ENCODE results near the gene MXI1.
A peak's percentile ranks its signal among the peaks of the same experiment; 100 is the strongest.

Gene MXI1

DNA sequence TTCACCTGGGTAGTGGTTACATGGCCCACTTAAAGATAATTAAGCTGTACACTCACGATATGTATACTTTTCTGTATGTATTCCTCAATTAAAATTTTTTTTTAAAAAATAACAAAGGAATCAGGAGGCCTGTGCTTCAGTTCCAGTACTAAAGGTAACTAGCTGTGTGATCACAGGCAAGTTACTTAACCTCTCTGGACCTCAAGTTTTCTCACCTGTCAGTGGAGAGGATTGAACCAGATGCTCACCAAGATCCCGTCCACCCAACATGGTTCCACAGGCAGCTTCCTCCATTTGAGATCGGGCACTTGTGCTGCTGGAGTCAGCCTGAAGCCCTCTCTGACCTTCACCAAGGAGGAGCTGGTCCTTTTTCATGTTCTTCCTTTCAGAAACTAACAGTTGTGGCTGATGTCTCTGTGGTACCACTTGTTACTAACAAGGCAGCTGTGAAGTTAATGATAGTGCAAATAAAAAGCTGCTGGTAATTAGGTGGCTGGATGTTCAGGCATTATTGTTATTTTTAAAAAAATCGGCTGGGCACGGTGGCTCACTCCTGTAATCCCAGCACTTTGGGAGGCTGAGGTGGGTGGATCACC, 126.8 kb downstream of the MXI1 start:
- TF ChIP-seq, protein P1, sequence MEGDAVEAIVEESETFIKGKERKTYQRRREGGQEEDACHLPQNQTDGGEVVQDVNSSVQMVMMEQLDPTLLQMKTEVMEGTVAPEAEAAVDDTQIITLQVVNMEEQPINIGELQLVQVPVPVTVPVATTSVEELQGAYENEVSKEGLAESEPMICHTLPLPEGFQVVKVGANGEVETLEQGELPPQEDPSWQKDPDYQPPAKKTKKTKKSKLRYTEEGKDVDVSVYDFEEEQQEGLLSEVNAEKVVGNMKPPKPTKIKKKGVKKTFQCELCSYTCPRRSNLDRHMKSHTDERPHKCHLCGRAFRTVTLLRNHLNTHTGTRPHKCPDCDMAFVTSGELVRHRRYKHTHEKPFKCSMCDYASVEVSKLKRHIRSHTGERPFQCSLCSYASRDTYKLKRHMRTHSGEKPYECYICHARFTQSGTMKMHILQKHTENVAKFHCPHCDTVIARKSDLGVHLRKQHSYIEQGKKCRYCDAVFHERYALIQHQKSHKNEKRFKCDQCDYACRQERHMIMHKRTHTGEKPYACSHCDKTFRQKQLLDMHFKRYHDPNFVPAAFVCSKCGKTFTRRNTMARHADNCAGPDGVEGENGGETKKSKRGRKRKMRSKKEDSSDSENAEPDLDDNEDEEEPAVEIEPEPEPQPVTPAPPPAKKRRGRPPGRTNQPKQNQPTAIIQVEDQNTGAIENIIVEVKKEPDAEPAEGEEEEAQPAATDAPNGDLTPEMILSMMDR (IDR thresholded peaks at IDR 0.05; ENCODE audit: low read depth, low read length, missing control alignments), result no peak
- no peak overlapping the region for H3K4me3 ChIP-seq (ENCODE audit: low read depth, low read length)
- DNase-seq (ENCODE audit: low read depth), result no peak
- in situ Hi-C loops (cut with HindIII; ENCODE audit: low sequenced_read_pairs), result no loop called here

DNA sequence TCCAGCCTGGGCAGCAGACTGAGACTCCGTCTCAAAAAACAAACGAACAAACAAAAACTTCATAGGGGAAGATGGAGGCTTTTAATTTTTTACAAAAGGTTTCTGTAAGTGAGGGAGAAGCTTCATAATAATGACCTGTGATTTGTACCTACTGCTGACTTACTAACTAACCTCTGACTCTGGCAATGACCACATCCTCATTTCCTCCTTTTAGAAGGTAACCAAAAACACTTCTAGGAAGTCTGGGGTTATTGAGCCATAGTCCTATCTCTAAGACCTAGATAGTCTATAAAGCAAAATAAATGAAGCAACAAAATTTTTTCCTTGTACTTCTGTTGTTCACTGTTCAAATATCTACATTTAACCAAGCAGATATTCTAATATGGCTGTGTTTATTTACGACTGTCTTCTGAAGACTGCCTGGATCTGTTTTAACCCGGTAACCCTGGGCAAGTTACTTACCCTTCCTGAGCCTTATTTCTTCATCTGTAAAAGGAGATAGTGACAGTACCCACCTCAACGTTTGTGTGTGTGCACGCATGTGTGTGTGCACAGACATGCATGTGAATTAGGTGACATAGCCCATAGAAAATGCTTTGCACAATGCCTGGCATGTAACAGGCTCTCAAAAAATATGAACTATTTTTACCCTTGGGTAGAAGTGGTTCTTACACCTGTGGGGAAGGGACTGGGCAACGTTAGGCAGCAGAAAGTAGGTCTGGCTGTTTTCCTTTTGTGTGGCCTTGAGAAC, 128.1 kb downstream of the MXI1 start:
- DNase-seq (ENCODE audit: low read depth), result no peak
- in situ Hi-C loops (cut with HindIII; ENCODE audit: low sequenced_read_pairs), result loop anchor here (5.0 kb wide), 1 partner anchor 77 kb away; no protein-coding TSS in a partner anchor
- TF ChIP-seq, protein P1 (IDR thresholded peaks at IDR 0.05; ENCODE audit: low read depth, low read length, missing control alignments), result no peak
- H3K4me3 ChIP-seq (ENCODE audit: low read depth, low read length), result no peak overlapping the region

DNA sequence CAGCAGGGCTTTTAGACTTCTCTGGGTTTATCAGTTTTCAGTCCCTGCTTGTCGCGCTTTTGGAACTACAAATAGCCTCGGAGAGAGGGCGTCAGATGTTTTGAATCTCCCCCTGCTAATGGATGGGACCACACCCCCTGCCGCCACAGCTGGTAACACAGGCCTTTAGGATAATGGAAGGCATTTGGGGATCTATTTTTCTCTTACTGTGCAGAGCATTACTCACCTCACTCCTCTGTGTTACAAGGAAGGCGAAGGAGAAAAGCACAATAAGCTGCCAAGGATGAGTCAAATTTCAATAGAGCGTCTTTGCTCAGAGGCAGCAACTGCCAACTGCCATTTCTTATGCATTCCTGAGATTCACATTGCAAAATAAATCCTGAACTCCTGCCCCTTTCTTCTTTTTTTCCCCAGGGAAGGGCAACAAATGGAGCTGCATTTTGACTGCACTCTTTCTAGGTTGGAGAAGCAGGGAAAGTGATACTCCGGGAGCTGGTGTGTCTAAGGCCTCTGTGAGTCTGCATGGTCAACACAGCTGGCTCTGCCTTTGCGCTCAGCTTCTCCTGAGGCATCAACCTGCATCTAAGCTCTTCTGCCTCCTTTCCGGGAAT, 128.8 kb downstream of the MXI1 start:
- peak; percentile 94 for DNase-seq (ENCODE audit: low read depth)
- TF ChIP-seq, protein P1 (IDR thresholded peaks at IDR 0.05; ENCODE audit: low read depth, low read length, missing control alignments), result peak; percentile 19
- no peak overlapping the region for H3K4me3 ChIP-seq (ENCODE audit: low read depth, low read length)
- in situ Hi-C loops (cut with HindIII; ENCODE audit: low sequenced_read_pairs), result loop anchor here (5.0 kb wide), 1 partner anchor 76 kb away; no protein-coding TSS in a partner anchor

All from astrocyte of the cerebellum (primary cell).